Tibial nerve (tissue), 4 donors: Measurements from ENCODE around the gene TOMM5. TPM values are rescaled to one million over a fixed set of nuclear protein-coding genes. Genes with fewer than 3 reads are reported as not detected.

Experiments
- DNase-seq, 2 donors: peaks; one replicate each; pipeline ENCODE4 v3.0.0-alpha.2; 2019; ENCODE audit warnings: low spot score in 2 of 2
- H3K27ac ChIP-seq, 4 donors: fragments of 200-600 bp; sonication (generic) in 3 of 4; one replicate each; pipeline ENCODE4 v1.5.1; 2017 to 2019; ENCODE audit warnings: mild to moderate bottlenecking in 1 of 4
- H3K27me3 ChIP-seq, 2 donors: fragments of 200-600 bp; sonication (generic) in 1 of 2; one replicate each; pipeline versions ENCODE4 v1.5.1 to v1.6.0; 2017 to 2019
- H3K36me3 ChIP-seq, 3 donors: fragments of 200-600 bp; sonication (generic); one replicate each; pipeline ENCODE4 v1.5.1; 2018 to 2019
- H3K4me1 ChIP-seq, 4 donors: fragments of 200-600 bp; sonication (generic) in 3 of 4; one replicate each; pipeline ENCODE4 v1.5.1; 2017 to 2019
- H3K4me3 ChIP-seq, 4 donors: fragments of 200-600 bp; sonication (generic) in 3 of 4; one replicate each; pipeline ENCODE4 v1.5.1; 2017 to 2019; ENCODE audit warnings: mild to moderate bottlenecking in 1 of 4, moderate library complexity in 1 of 4
- H3K9me3 ChIP-seq, 4 donors: fragments of 200-600 bp; sonication (generic) in 3 of 4; one replicate each; pipeline ENCODE4 v1.5.1; 2017 to 2019
- CTCF ChIP-seq, 5 experiments: fragments of 200-600 bp in 3 of 5; fragments of 450-650 bp in 2 of 5; sonication (generic) in 3 of 5; IDR thresholded peaks; one replicate each; pipeline ENCODE4 v1.5.1; 2016 to 2019; ENCODE audit warnings: antibody characterized with exemption in 5 of 5, mild to moderate bottlenecking in 3 of 5, moderate library complexity in 2 of 5
- EP300 ChIP-seq, 2 donors: sonication (generic); formaldehyde crosslinking; IDR thresholded peaks; one replicate each; pipeline ENCODE4 v1.6.1; 2017; ENCODE audit warnings: antibody characterized with exemption in 2 of 2, mild to moderate bottlenecking in 1 of 2
- POLR2A ChIP-seq, 2 donors: fragments of 450-650 bp; IDR thresholded peaks; one replicate each; pipeline ENCODE4 v1.6.1; 2017; ENCODE audit warnings: antibody characterized with exemption in 2 of 2, mild to moderate bottlenecking in 2 of 2, moderate library complexity in 2 of 2
- WGBS, 2 donors: methylation state at CpG; one replicate each; pipeline ENCODE4 v1.1.5; 2018; 5-methylcytosine and 5-hydroxymethylcytosine counted together
- total RNA-seq, 4 donors: library from RNA; depleted of rRNA; stranded (reverse); fragments of >200 nt; gene quantifications; one replicate each; pipeline ENCODE4 v1.1.0, GENCODE V29; 2016

Gene TOMM5
- total RNA-seq, 4 donors from 2014 or later = 21.0 to 81.1 (median 63.7) TPM

- H3K4me3 ChIP-seq = no peak overlapping the region
- H3K27ac ChIP-seq = no peak overlapping the region
- H3K36me3 ChIP-seq = peaks cover 0 to 11% (median 0%) of the 10 kb centered on the region in 3 donors
- no peaks in the 10 kb centered on the region for H3K9me3 ChIP-seq
- H3K4me1 ChIP-seq = no peaks in the 10 kb centered on the region
- TF ChIP-seq EP300 (IDR thresholded peaks at IDR 0.05) = no peak
- TF ChIP-seq CTCF (IDR thresholded peaks at IDR 0.05) = no peak
- no peak for TF ChIP-seq POLR2A (IDR thresholded peaks at IDR 0.05)
- no peaks in the 10 kb centered on the region for H3K27me3 ChIP-seq
- no peak for DNase-seq
Observed at GRCh38 chr9:37549527-37549926, 42.9 kb downstream of the TOMM5 start.

GRCh38 chr9:37547328-37547878 lies 45.0 kb downstream of the TOMM5 start:
- Histone ChIP-seq H3K27ac (no peak overlapping the region), H3K4me3 (no peak overlapping the region), H3K9me3 (no peaks in the 10 kb centered on the region), H3K4me1 (no peaks in the 10 kb centered on the region), H3K27me3 (no peaks in the 10 kb centered on the region), H3K36me3 (peaks cover 0 to 11% (median 0%) of the 10 kb centered on the region in 3 donors)
- DNase-seq = no peak
- 94 to 95% methylated on average over 5 of the region's 5 CpGs for WGBS, 2 donors
- TF ChIP-seq CTCF (IDR thresholded peaks at IDR 0.05) (no peak), POLR2A (IDR thresholded peaks at IDR 0.05) (no peak), EP300 (IDR thresholded peaks at IDR 0.05) (no peak)

- no peak overlapping the region for H3K27ac ChIP-seq
- H3K4me1 ChIP-seq = no peaks in the 10 kb centered on the region
- peaks cover 0 to 49% (median 0%) of the 10 kb centered on the region in 3 donors for H3K36me3 ChIP-seq
- no peaks in the 10 kb centered on the region for H3K9me3 ChIP-seq
- no peak for TF ChIP-seq POLR2A (IDR thresholded peaks at IDR 0.05)
- TF ChIP-seq EP300 (IDR thresholded peaks at IDR 0.05) = no peak
- no peak for TF ChIP-seq CTCF (IDR thresholded peaks at IDR 0.05)
- no peak overlapping the region for H3K4me3 ChIP-seq
- WGBS, 2 donors = 94 to 100% methylated on average over 1 of the region's 1 CpG
- H3K27me3 ChIP-seq = no peaks in the 10 kb centered on the region
- DNase-seq = no peak
Observed at GRCh38 chr9:37543468-37543867, 48.9 kb downstream of the TOMM5 start.

- no peaks in the 10 kb centered on the region for H3K4me1 ChIP-seq
- no peak overlapping the region for H3K27ac ChIP-seq
- peaks cover 0 to 52% (median 0%) of the 10 kb centered on the region in 3 donors for H3K36me3 ChIP-seq
- H3K4me3 ChIP-seq = no peak overlapping the region
- 71 to 78% methylated on average over 1 of the region's 1 CpG for WGBS, 2 donors
- no peaks in the 10 kb centered on the region for H3K9me3 ChIP-seq
- DNase-seq = no peak
- H3K27me3 ChIP-seq = no peaks in the 10 kb centered on the region
- TF ChIP-seq POLR2A (IDR thresholded peaks at IDR 0.05) = no peak
- no peak for TF ChIP-seq EP300 (IDR thresholded peaks at IDR 0.05)
- TF ChIP-seq CTCF (IDR thresholded peaks at IDR 0.05) = no peak
Observed at GRCh38 chr9:37542895-37543294, 49.5 kb downstream of the TOMM5 start.

GRCh38 chr9:37542488-37542887 lies 49.9 kb downstream of the TOMM5 start:
- DNase-seq = no peak
- WGBS, 2 donors = 96 to 99% methylated on average over 6 of the region's 6 CpGs
- no peak overlapping the region for H3K27ac ChIP-seq
- H3K4me1 ChIP-seq = no peaks in the 10 kb centered on the region
- no peaks in the 10 kb centered on the region for H3K9me3 ChIP-seq
- peaks cover 0 to 52% (median 0%) of the 10 kb centered on the region in 3 donors for H3K36me3 ChIP-seq
- TF ChIP-seq CTCF (IDR thresholded peaks at IDR 0.05) (no peak), POLR2A (IDR thresholded peaks at IDR 0.05) (no peak), EP300 (IDR thresholded peaks at IDR 0.05) (no peak)
- H3K4me3 ChIP-seq = no peak overlapping the region
- no peaks in the 10 kb centered on the region for H3K27me3 ChIP-seq
